PC-3 (cell line): ENCODE measurements around the gene FMNL2.

Experiments
- CTCF ChIP-seq: fragments of 300-600 bp; sonication (generic); conservative IDR thresholded peaks from 2 replicates; pipeline ENCODE4 v1.5.1; 2017; ENCODE audit warnings: antibody characterized with exemption, low read depth, mild to moderate bottlenecking, low read length
- EZH2 ChIP-seq: fragments of 300-600 bp; sonication (generic); IDR thresholded peaks from one replicate; pipeline ENCODE4 v1.6.1; 2017; ENCODE audit warnings: antibody characterized with exemption, mild to moderate bottlenecking, low read length; ENCODE audit not compliant: unreplicated experiment

- TF ChIP-seq EZH2 (no peak), CTCF (no peak)
Observed at GRCh38 chr2:152600051-152600657, 265.2 kb downstream of the FMNL2 start.
